Activated CD4-positive, alpha-beta T cell treated with anti-CD3 and anti-CD28 coated beads, Interleukin-2, amount 10 ng/mL, durations not matched to agents 24 days and 14 days (primary cell): ENCODE measurements around the gene DHX30. TPM values are rescaled to one million over a fixed set of nuclear protein-coding genes. Genes with fewer than 3 reads are reported as not detected.
"Not testable (repeated sequence)": the region's sequence is repeated elsewhere in the genome, so short reads cannot be mapped to it uniquely, and the experiment has no call there.

ENCODE experiments used
- DNase-seq: peaks from one replicate; pipeline ENCODE4 v3.0.0; 2022
- H3K27ac Mint-ChIP-seq: one replicate; pipeline ENCODE4 v1.8.0; 2022; ENCODE audit warnings: mild to moderate bottlenecking, mixed read lengths
- H3K27me3 Mint-ChIP-seq: one replicate; pipeline ENCODE4 v1.8.0; 2022; ENCODE audit warnings: mixed read lengths
- H3K36me3 Mint-ChIP-seq: one replicate; pipeline ENCODE4 v1.8.0; 2022; ENCODE audit warnings: low read depth, mild to moderate bottlenecking, mixed read lengths
- H3K4me1 Mint-ChIP-seq: one replicate; pipeline ENCODE4 v1.8.0; 2021; ENCODE audit warnings: mixed read lengths
- H3K4me3 Mint-ChIP-seq: one replicate; pipeline ENCODE4 v1.8.0; 2022; ENCODE audit warnings: mild to moderate bottlenecking, moderate library complexity, mixed read lengths
- H3K9me3 Mint-ChIP-seq: one replicate; pipeline ENCODE4 v1.8.0; 2021; ENCODE audit warnings: mixed read lengths
- intact Hi-C: fragments of 100-400 bp; cut with micrococcal nuclease; formaldehyde crosslinking; loops from one replicate; pipeline ENCODE4 v1.15.1; 2023
- total RNA-seq: library from RNA; stranded (reverse); gene quantifications from 2 replicates; pipeline ENCODE4 v1.2.3, GENCODE V29; 2022

Gene DHX30
- total RNA-seq, 1 donor from 2014 or later = 149 TPM

DNA sequence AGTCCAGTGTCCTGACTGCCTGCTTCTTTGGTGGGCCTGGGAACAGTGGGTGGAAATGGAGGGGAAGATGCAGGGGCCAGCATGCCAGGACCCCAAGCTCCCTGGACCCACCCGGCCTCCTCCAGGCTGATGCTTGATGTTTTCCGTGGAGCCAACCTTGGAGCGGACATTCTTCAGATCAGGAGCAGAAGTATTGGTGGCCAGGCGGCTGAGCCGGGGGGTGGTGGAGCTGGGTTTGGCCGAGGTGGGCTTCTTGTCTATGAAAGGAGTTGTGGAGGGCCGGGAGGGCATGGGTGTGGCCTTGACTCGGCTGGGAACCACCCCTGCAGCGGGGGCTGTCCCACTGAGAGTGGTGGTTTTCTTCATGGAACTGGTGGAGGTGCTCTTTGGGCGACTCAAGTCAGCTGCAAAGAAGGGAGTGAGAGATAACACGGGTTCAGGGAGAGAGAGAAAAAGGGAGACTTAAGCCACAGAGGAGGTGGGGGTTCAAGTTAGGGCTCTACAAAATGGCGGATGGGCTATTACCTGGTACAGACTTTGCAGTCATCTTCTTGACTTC, 67.8 kb downstream of the DHX30 start:
- peaks cover 45% of the 10 kb centered on the region for H3K36me3 Mint-ChIP-seq

DNA sequence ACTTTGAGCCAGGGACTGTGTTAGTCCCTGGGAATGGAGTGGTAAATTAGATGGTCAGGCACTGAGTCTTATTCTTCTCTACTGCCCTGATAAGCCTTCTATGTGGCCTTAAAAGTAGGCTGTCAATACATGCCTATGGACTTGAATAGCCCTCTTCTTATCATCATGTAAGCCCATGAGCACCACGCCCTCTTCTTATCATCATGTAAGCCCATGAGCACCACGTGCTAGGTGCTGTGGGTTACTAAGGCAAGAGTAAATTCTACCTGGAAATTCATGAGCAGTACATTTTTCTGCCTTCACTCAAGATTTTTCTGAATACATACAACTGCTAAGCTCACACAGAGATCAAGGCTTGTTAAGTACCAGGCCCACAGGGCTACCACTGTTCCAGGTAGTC, 68.5 kb downstream of the DHX30 start:
- no peak overlapping the region for H3K27ac Mint-ChIP-seq
- DNase-seq = no peak
- H3K9me3 Mint-ChIP-seq = no peaks in the 10 kb centered on the region
- no peak overlapping the region for H3K4me3 Mint-ChIP-seq
- H3K36me3 Mint-ChIP-seq = peaks cover 40% of the 10 kb centered on the region
- no peaks in the 10 kb centered on the region for H3K27me3 Mint-ChIP-seq
- intact Hi-C loops = loop anchor here (10.0 kb wide), 1 partner anchor 283 kb away; no protein-coding TSS in a partner anchor
- H3K4me1 Mint-ChIP-seq = no peaks in the 10 kb centered on the region

More for the DNA sequence above, 67.8 kb downstream of the DHX30 start:
- H3K4me1 Mint-ChIP-seq = no peaks in the 10 kb centered on the region
- no peak overlapping the region for H3K4me3 Mint-ChIP-seq
- H3K9me3 Mint-ChIP-seq = no peaks in the 10 kb centered on the region
- intact Hi-C loops = loop anchor here (10.0 kb wide), 1 partner anchor 284 kb away; no protein-coding TSS in a partner anchor
- H3K27ac Mint-ChIP-seq = no peak overlapping the region
- no peaks in the 10 kb centered on the region for H3K27me3 Mint-ChIP-seq
- DNase-seq = no peak

DNA sequence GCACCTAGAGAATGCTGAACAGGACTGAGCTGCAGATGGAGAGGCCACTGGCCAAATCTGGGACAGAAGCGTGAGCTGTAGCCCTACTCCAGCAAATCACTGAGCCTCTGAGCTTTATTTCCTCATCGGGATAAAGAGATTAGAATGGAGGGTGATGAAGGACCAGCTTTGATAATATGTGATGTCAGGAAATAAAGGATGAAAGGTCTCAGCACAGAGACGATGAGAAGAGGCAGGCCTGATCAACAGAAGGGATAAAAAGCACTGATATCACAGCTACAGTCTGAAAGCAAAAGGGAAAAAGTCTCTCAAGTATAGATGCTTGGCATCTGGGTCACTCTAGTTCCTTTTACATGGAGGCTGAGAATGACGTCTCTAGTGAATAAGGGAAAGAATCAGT, 70.0 kb downstream of the DHX30 start:
- DNase-seq = no peak
- intact Hi-C loops = loop anchor here (10.0 kb wide), 1 partner anchor 282 kb away; no protein-coding TSS in a partner anchor
- no peaks in the 10 kb centered on the region for H3K9me3 Mint-ChIP-seq
- H3K4me1 Mint-ChIP-seq = peaks cover 8% of the 10 kb centered on the region
- H3K36me3 Mint-ChIP-seq = peaks cover 37% of the 10 kb centered on the region
- H3K27me3 Mint-ChIP-seq = no peaks in the 10 kb centered on the region
- H3K4me3 Mint-ChIP-seq = no peak overlapping the region
- no peak overlapping the region for H3K27ac Mint-ChIP-seq

DNA sequence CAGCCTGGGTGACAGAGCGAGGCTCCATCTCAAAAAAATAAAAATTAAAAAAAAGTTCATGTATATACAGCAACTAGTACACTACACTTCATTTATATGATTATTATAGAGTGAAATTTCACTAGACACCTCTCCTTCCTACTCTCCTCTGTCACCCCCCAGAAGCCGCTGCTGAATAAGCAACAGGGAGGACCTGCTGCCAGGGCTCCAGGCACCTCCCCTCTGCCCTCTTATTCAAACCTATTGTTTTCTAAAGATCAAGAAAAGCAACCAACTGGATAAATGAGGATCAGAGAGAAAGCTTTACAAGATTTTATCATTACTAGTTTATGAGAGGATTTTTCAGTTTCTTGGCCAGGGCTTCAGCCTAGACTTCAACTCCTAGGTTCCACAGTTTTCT, 71.5 kb downstream of the DHX30 start:
- no peak for DNase-seq
- Mint-ChIP-seq H3K36me3 (peaks cover 30% of the 10 kb centered on the region), H3K27ac (no peak overlapping the region), H3K27me3 (no peaks in the 10 kb centered on the region), H3K4me3 (no peak overlapping the region), H3K4me1 (peaks cover 10% of the 10 kb centered on the region), H3K9me3 (no peaks in the 10 kb centered on the region)
- intact Hi-C loops = loop anchor here (10.0 kb wide), 1 partner anchor 280 kb away; no protein-coding TSS in a partner anchor

DNA sequence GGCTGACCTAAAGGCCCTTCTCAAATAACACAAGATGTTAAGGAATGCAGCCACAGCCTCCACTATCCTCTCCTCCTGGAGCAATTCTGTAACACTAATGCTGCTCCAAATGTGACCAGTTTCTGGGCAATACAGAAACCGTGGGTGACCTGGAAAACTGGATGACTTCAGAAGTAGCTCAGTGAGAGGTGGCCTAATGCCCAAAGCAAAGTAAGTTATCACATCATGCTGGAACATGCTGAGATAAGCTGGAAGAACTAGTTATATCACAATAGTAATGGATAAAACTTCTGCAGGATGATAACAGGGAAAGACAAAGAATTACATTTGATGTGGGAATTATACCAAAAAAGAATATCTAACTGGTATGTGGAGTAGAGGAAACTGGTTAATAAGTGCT, 72.0 kb downstream of the DHX30 start:
- Mint-ChIP-seq H3K4me3 (no peak overlapping the region), H3K27ac (no peak overlapping the region), H3K27me3 (no peaks in the 10 kb centered on the region), H3K4me1 (peaks cover 10% of the 10 kb centered on the region), H3K9me3 (no peaks in the 10 kb centered on the region), H3K36me3 (peaks cover 26% of the 10 kb centered on the region)
- intact Hi-C loops = loop anchor here (10.0 kb wide), 1 partner anchor 280 kb away; no protein-coding TSS in a partner anchor
- no peak for DNase-seq

DNA sequence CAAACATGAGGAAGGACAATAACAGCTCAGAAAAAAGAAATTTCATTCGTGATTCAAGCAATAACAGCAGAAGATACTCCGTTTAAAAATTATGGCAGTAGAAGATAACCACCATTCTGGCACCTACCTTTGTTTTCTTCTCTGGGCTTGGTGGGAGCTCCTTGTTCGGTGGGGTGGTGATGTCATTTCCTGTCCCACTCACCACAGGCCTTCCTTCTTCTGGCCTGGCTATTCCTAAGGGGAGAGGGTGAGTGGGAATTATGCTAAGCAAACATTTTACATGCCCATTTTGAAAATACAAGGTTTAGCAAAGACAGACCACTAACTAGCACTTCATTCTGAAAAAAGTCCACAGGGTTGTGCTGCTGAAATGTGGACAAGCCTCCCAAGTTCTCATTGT, 74.4 kb downstream of the DHX30 start:
- no peaks in the 10 kb centered on the region for H3K27me3 Mint-ChIP-seq
- no peaks in the 10 kb centered on the region for H3K9me3 Mint-ChIP-seq
- H3K4me3 Mint-ChIP-seq = no peak overlapping the region
- peaks cover 10% of the 10 kb centered on the region for H3K4me1 Mint-ChIP-seq
- DNase-seq = no peak
- intact Hi-C loops = loop anchor here (10.0 kb wide), 1 partner anchor 278 kb away; no protein-coding TSS in a partner anchor
- peaks cover 10% of the 10 kb centered on the region for H3K36me3 Mint-ChIP-seq
- no peak overlapping the region for H3K27ac Mint-ChIP-seq

DNA sequence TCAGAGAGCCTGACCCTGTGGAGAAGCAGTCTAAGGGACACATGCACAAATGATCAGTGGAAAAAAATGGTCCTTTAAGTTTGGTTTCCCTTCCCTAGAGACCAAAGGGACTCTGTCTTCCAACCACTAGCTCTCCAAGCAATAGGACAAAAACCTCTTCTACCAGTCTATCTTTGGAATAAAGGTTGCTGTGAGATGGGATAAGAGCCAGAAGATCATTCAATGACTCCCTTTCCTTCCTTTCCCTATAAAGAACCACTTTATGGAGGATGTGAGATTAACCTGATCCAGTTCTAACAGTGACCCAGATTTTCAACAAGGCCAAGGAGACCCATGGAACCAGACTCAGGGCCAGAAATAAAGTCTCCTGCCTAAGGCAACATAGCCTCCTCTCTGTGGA, 74.8 kb downstream of the DHX30 start:
- no peak for DNase-seq
- intact Hi-C loops = loop anchor here (10.0 kb wide), 1 partner anchor 277 kb away; no protein-coding TSS in a partner anchor
- peaks cover 10% of the 10 kb centered on the region for H3K36me3 Mint-ChIP-seq
- H3K4me3 Mint-ChIP-seq = no peak overlapping the region
- peaks cover 10% of the 10 kb centered on the region for H3K4me1 Mint-ChIP-seq
- no peaks in the 10 kb centered on the region for H3K27me3 Mint-ChIP-seq
- H3K9me3 Mint-ChIP-seq = no peaks in the 10 kb centered on the region
- H3K27ac Mint-ChIP-seq = no peak overlapping the region

DNA sequence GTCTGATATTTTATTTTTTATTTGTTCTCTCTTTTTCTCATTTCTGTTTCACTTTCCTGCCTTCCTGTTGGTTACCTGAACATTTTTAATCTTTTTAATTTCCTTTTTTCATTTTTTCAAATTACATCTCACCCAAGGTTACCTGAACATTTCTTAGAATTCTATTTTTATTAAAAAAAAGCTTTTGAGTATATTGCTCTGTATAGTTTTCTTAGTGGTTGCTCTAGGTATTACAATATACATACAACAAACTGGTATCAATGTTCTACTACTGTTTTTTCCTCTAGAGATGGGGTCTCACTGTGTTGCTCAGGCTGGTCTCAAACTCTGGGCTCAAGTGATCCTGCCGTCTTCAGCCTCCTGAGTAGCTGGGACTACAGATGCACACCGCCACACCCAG, 79.4 kb downstream of the DHX30 start:
- DNase-seq = no peak
- intact Hi-C loops = no loop called here
- Mint-ChIP-seq H3K36me3 (peaks cover 20% of the 10 kb centered on the region), H3K27ac (no peak overlapping the region), H3K27me3 (no peaks in the 10 kb centered on the region), H3K4me3 (no peak overlapping the region), H3K4me1 (peaks cover 16% of the 10 kb centered on the region), H3K9me3 (no peaks in the 10 kb centered on the region)

DNA sequence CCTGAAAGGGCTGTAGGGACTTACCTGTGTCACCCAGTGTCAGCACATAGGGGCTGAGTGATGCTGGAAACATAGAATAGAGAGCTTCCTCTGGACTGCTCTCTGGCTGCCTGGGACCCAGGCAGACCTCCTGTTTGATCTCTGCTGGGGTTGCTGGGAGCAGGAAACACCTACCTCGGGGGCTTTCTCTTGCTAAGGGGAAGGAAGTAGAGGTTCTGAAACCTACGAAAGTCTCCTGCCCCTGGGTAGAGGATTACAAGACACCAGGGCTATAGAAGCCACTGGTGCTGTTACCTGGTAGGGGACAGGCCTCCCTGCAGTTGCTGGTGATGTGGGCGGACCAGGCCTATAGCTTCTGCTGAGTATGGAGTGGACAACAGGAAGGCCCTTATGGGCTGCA, 81.7 kb downstream of the DHX30 start:
- Mint-ChIP-seq H3K9me3 (no peaks in the 10 kb centered on the region), H3K36me3 (peaks cover 22% of the 10 kb centered on the region), H3K4me1 (peaks cover 9% of the 10 kb centered on the region), H3K4me3 (no peak overlapping the region), H3K27ac (no peak overlapping the region), H3K27me3 (no peaks in the 10 kb centered on the region)
- DNase-seq = no peak
- intact Hi-C loops = no loop called here

DNA sequence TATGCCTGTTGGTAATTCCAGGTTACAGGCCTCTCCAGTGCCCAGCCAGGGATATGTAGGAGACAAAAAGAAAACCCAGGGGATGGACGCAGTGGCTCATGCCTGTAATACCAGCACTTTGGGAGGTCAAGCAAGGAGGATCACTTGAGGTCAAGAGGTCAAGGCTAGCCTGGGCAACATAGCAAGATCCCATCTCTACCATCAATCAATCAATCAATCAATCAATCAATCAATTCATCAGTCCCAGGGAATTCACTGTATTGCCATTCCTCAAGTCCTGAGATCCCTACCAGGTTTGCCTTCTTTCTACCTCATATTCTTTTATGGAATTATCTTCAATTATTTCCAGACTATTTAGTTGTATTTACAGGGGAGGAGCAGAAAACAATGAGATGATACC, 82.2 kb downstream of the DHX30 start:
- peaks cover 9% of the 10 kb centered on the region for H3K4me1 Mint-ChIP-seq
- no peak overlapping the region for H3K4me3 Mint-ChIP-seq
- H3K36me3 Mint-ChIP-seq = peaks cover 22% of the 10 kb centered on the region
- intact Hi-C loops = no loop called here
- no peak for DNase-seq
- H3K27ac Mint-ChIP-seq = no peak overlapping the region
- no peaks in the 10 kb centered on the region for H3K9me3 Mint-ChIP-seq
- H3K27me3 Mint-ChIP-seq = no peaks in the 10 kb centered on the region

DNA sequence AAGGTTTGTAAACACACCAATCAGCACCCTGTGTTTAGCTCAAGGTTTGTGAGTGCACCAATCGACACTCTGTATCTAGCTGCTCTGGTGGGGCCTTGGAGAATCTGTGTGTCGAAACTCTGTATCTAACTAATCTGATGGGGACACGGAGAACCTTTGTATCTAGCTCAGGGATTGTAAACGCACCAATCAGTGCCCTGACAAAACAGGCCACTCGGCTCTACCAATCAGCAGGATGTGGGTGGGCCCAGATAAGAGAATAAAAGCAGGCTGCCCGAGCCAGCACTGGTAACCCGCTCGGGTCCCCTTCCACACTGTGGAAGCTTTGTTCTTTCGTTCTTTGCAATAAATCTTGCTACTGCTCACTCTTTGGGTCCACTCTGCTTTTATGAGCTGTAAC, 85.1 kb downstream of the DHX30 start:
- intact Hi-C loops, H3K27ac Mint-ChIP-seq, H3K9me3 Mint-ChIP-seq, H3K27me3 Mint-ChIP-seq, DNase-seq, H3K4me3 Mint-ChIP-seq: not testable (repeated sequence)
- Mint-ChIP-seq H3K36me3 (peaks cover 27% of the 10 kb centered on the region), H3K4me1 (peaks cover 12% of the 10 kb centered on the region)

DNA sequence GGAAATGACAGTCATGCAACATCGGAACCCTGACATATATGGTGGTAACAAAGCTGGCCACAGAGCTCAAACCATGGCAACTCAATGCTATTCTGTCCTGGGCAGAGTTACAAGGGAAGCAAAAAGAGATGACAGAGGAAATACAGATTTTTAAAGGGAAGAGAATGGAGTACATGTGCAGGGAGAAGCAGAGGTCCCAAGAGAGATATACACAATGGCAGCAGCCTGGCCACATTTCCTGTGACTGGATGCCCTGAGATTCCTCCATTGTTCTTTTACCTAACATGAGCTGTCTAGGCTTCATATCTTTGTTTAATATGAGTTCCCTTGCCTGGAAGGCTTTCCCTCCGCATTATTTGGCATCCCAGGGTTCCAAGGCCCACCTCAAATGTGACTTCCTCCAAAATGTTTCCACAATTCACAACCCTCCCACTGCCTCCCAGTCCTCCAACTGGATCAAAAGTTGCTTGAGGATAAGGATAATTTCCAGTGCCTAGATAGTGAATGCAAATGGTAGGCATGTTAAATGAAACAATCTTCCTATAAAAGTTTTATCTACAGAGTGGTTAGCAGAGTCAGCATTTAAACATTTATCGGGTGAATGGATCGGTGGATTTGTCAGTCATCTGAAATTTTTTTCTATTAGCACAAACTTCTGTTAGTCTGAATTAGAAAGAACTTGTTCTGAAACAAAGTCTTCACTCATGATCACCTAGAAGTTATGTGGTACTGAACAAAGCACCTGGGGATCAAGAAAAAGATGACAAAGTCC, 86.2 kb downstream of the DHX30 start:
- no peak overlapping the region for H3K4me3 Mint-ChIP-seq
- intact Hi-C loops = no loop called here
- no peak overlapping the region for H3K27ac Mint-ChIP-seq

DNA sequence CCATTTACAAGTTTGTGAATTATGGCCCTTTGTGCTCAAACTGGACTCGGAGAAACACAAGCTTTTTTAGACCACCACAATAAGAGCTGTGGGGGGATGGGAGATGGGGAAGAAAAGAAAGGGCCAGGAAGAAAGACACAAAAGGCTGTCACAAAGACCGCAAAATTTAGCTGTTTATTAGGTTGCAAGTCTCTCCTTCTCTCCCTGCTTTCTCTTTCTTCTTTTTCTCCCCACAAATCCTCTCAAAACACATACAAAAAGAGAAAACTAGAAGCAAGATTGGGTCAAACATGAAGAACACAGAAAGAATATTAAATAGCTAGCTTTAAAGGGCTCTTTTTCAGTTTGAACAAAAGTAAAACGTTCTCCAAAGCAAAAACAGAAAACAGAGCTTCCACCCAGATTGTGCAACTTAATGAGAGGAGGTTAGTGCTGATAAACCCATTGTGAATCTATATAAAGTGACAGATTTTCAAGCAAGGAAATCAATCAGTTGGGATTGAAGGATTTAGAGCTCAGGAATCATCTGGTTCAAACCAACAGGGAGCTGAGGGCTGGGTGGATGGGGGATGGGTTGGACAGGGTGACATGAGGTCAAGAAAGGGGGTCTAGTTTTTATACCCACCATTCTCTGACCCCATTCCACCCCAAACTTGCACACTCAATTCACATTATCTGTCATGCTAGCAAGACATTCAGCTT, 87.3 kb downstream of the DHX30 start:
- peaks cover 22% of the 10 kb centered on the region for H3K36me3 Mint-ChIP-seq
- no peaks in the 10 kb centered on the region for H3K9me3 Mint-ChIP-seq

More for the DNA sequence above, 86.2 kb downstream of the DHX30 start:
- Mint-ChIP-seq H3K36me3 (peaks cover 26% of the 10 kb centered on the region), H3K9me3 (no peaks in the 10 kb centered on the region), H3K27me3 (no peaks in the 10 kb centered on the region), H3K4me1 (peaks cover 12% of the 10 kb centered on the region)
- no peak for DNase-seq

More for the DNA sequence above, 87.3 kb downstream of the DHX30 start:
- Mint-ChIP-seq H3K4me1 (peaks cover 4% of the 10 kb centered on the region), H3K27me3 (no peaks in the 10 kb centered on the region), H3K4me3 (no peak overlapping the region), H3K27ac (no peak overlapping the region)
- no peak for DNase-seq
- intact Hi-C loops = loop anchor here (10.0 kb wide), 1 partner anchor 105 kb away; no protein-coding TSS in a partner anchor
